RWPE1 (cell line): Measurements from ENCODE around the gene MCAM.

Experiments used
- CTCF ChIA-PET: fragments of 350-600 bp; sonication (Branson Sonifier 250); formaldehyde crosslinking; extraction: SDS; loops from one replicate; lab custom pipeline; 2021; lab: Yijun Ruan, JAX
- POLR2A ChIA-PET: fragments of 400-600 bp; formaldehyde crosslinking; extraction: SDS; loops from one replicate; lab custom pipeline; 2020; ENCODE audit warnings: antibody characterized with exemption; ENCODE audit not compliant: low non-redundant PET; lab: Yijun Ruan, JAX
- DNase-seq: peaks from one replicate; pipeline ENCODE4 v3.0.0; 2012; ENCODE audit warnings: low spot score
- H3K27ac ChIP-seq: fragments of 450-650 bp; 2 replicates; pipeline ENCODE4 v1.5.1; 2017
- CTCF ChIP-seq: fragments of 450-650 bp; conservative IDR thresholded peaks from 2 replicates; pipeline ENCODE4 v1.5.1; 2017; ENCODE audit warnings: low read depth, mild to moderate bottlenecking

Gene MCAM

GRCh38 chr11:119337581-119338317 is 20.8 kb upstream of the MCAM start:
- TF ChIP-seq CTCF = no peak
- ChIA-PET POLR2A (interaction anchor here (0.6 to 0.7 kb wide), 6 partner anchors 36 to 254 kb away, joined by 3 to 10 read pairs (median 3); no protein-coding TSS in a partner anchor), CTCF (interaction anchor here (0.6 to 3.5 kb wide), 24 partner anchors 10 to 770 kb away, joined by 3 to 17 read pairs (median 4); partner anchors contain the start of genes CBL, MCAM and THY1)
- DNase-seq = no peak
- peak overlapping the region; percentile 82 for H3K27ac ChIP-seq

- POLR2A ChIA-PET = no interaction called here
- CTCF ChIA-PET = interaction anchor here (0.7 to 2.8 kb wide), 5 partner anchors 13 to 138 kb away, joined by 3 to 17 read pairs (median 6); no protein-coding TSS in a partner anchor
- peak overlapping the region; percentile 82 for H3K27ac ChIP-seq
- TF ChIP-seq CTCF = no peak
- DNase-seq = no peak
These were observed 20.0 kb upstream of the MCAM start for GRCh38 chr11:119336744-119337469.

DNA sequence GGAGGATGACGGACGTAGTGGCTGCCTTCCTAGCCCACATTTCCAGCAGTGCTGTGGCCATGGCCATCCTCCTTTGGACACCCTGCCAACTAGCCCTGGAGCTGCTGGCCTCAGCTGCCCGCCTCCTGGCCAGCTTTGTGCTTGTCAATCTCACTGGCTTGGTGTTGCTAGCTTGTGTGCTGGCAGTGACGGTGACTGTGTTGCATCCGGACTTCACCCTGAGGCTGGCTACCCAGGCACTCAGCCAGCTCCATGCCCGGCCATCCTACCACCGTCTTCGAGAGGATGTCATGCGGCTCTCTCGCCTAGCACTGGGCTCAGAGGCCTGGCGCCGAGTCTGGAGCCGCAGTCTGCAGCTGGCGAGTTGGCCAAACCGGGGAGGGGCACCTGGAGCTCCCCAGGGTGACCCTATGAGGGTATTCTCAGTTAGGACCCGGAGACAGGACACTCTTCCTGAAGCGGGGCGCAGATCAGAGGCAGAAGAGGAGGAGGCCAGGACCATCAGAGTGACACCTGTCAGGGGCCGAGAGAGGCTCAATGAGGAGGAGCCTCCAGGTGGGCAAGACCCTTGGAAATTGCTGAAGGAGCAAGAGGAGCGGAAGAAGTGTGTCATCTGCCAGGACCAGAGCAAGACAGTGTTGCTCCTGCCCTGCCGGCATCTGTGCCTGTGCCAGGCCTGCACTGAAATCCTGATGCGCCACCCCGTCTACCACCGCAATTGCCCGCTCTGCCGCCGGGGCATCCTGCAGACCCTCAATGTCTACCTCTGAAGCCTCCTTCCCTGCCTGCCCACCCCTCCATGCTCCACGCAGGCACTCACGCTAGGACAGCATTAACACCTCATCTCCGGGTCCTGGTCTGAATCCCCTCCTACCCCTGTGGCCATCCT is 19.0 kb upstream of the MCAM start:
- CTCF ChIA-PET = interaction anchor here (0.5 kb wide), 1 partner anchor 875 kb away, joined by 3 read pairs; no protein-coding TSS in a partner anchor
- DNase-seq = no peak
- no peak for TF ChIP-seq CTCF
- POLR2A ChIA-PET = no interaction called here
- peak overlapping the region; percentile 82 for H3K27ac ChIP-seq

- POLR2A ChIA-PET = no interaction called here
These were observed 18.2 kb upstream of the MCAM start for GRCh38 chr11:119335091-119335654.

More at GRCh38 chr11:119335091-119335654, 18.2 kb upstream of the MCAM start:
- peak overlapping the region; percentile 82 for H3K27ac ChIP-seq
- CTCF ChIA-PET = interaction anchor here (0.5 kb wide), 1 partner anchor 876 kb away, joined by 3 read pairs; no protein-coding TSS in a partner anchor
- no peak for TF ChIP-seq CTCF
- DNase-seq = no peak
